Measurements from ENCODE around the gene CHRNA7. TPM values are rescaled to one million over a fixed set of nuclear protein-coding genes. Genes with fewer than 3 reads are reported as not detected.

CHRNA7 gene
- 10 to 100 TPM in 1 of 2 donors, 1 to 10 TPM in 1; 1.8 to 11.8 TPM for total RNA-seq
- long read RNA-seq, partial matches to known transcripts, result 0 of 4 reads
- long read RNA-seq, other reads (novel, unspliced or antisense), result 4 of 4 reads

- intact Hi-C loops (cut with DNase I, micrococcal nuclease), result no loop called here
- peak; percentile 35 to 74 for DNase-seq
- peak; percentile 82 for ATAC-seq
These were observed at the start of gene CHRNA7 for GRCh38 chr15:32029862-32030781. TSS of gene CHRNA7 (plus strand) at chr15:32030515. CDS start at chr15:32030595, 80 bp downstream.

DNA sequence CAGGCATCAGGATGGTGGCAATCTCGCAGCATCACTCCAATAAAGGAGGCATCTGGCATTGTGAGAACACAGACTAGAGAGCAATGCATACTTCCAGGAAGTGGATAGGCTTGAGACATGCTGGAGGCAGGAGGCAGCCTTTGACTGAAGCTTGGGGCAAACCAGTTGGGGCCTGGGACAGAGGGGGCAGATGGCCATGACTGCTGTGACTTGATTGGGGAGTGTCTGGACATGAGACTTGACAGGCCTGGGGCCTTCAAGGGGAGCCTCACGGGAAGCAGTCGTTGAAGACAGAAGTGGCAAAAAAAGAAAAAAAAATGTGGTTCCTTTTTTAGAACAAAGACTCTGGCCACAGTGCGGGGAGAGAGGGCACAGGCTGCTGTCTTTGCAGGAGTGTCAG is 44.7 kb upstream of the CHRNA7 start:
- DNase-seq (no peak), ATAC-seq (no peak)
- intact Hi-C loops (cut with DNase I, micrococcal nuclease), result no loop called here

DNA sequence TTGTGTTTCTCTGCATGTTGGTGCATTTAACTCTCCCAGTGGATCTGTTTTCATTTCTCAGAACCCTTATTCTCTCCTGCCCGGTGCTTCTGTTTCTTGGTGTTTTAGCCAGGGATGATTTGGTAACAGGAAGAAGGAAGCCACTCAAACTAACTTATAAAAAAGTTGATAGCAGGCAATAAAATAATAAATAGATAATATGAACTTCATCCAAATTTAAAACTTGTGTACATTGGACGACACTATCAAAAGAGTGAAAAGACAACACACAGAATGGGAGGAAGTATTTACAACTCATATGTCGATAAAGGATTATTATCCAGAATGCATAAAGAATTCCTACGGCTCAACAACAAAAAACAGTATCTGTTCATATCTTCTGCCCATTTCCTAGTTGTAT is 37.3 kb upstream of the CHRNA7 start:
- ATAC-seq, result peak; percentile 83
- DNase-seq, result no peak
- intact Hi-C loops (cut with DNase I, micrococcal nuclease), result no loop called here

DNA sequence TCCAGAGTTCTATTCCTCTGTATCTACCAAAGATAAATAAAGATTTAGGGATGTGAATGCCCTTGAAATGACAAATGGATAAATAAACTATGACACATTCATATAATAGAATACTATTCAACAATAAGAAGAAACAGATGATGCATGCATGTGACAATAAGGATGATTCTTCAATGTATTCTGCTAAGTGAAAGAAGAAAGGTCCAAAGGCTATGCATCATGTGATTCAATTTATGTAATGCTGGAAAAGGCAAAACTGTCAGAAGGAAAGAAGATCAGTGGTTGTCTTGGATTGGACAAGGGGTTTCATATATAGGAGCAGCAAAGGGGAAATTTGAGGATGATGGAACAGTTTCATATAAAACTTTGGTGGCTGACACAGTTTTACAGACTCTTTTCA is 32.6 kb upstream of the CHRNA7 start:
- intact Hi-C loops (cut with DNase I, micrococcal nuclease), result no loop called here
- ATAC-seq (no peak), DNase-seq (no peak)

DNA sequence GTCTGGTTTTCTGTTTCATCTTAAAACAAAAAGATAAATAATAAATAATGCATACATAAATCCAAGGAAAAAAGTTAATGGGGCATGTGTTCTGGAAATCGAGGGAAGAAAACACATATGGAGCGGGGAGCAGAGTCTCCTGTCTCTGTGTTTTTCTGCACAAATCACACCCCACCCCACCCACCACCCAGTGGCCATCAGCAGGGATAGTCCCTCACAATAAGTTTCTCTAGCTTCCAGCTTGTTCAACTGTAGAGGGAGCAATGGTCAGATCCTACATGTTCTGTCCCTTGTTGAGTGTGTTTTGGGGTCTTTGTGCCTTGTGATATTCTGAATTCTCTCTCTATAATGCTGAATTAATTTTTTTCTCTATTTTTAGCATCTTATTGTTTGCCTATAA is 26.8 kb upstream of the CHRNA7 start:
- no peak for DNase-seq
- no peak for ATAC-seq
- intact Hi-C loops (cut with DNase I, micrococcal nuclease), result no loop called here

DNA sequence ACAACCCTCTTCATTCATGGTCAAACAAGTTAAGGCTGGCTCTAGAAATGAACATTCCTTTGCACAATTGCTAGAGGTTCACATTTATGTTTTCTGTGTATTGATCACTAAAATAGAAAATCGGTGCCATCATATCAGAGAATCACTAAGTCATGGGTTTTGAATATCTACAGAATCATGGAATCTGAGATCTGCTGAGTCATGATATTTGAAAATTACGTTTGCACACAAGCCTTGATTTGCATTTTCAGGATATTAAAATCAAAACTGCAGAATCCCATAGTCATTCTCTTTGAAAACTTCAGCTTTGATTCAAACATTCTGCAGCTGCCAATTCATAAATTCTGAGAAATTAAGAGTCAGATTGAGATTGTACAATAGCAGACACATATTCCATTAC is 26.1 kb upstream of the CHRNA7 start:
- DNase-seq, result no peak
- no peak for ATAC-seq
- intact Hi-C loops (cut with DNase I, micrococcal nuclease), result no loop called here

DNA sequence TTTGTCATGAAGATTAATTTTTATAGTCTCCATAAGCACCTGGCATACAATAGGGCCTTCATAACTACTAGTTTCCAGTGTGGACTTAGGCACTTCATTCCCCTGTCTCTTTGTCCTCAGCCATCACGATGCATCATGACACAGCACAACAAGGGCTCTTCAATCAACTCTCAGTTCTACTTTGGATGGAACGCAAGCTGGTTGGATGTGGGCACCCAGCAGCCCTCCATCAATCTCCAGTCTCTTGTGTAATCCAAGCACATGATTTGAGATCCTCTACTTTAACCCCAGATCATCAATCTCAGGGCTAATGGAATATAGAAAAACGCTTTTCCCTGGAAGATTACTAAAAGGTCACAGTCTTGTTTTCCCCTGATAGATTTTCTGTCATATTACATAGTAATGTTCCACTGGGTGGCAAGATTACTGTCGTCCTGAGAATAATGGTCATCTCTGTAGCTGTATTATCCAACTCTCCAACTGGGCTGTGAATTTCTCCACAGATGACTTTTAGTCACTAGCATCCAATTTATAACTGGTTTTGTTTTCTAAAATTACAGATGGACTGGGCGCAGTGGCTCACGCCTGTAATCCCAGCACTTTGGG is 22.9 kb upstream of the CHRNA7 start:
- DNase-seq (no peak), ATAC-seq (no peak)
- intact Hi-C loops (cut with DNase I, micrococcal nuclease), result no loop called here

- intact Hi-C loops (cut with DNase I, micrococcal nuclease), result no loop called here
- ATAC-seq (no peak), DNase-seq (no peak)
These were observed 15.4 kb upstream of the CHRNA7 start for GRCh38 chr15:32014953-32015352.

- intact Hi-C loops (cut with DNase I, micrococcal nuclease), result no loop called here
- no peak for DNase-seq
- peak; percentile 95 for ATAC-seq
These were observed 10.2 kb upstream of the CHRNA7 start for GRCh38 chr15:32020156-32020555.

- intact Hi-C loops (cut with DNase I, micrococcal nuclease), result no loop called here
- ATAC-seq (no peak), DNase-seq (no peak)
These were observed 1.4 kb upstream of the CHRNA7 start for GRCh38 chr15:32028921-32029320.

- DNase-seq (peak in 1 of 2 donors; percentile 48), ATAC-seq (peak; percentile 45)
- intact Hi-C loops (cut with DNase I, micrococcal nuclease), result no loop called here
These were observed 880 bp upstream of the CHRNA7 start for GRCh38 chr15:32029409-32029861.

DNA sequence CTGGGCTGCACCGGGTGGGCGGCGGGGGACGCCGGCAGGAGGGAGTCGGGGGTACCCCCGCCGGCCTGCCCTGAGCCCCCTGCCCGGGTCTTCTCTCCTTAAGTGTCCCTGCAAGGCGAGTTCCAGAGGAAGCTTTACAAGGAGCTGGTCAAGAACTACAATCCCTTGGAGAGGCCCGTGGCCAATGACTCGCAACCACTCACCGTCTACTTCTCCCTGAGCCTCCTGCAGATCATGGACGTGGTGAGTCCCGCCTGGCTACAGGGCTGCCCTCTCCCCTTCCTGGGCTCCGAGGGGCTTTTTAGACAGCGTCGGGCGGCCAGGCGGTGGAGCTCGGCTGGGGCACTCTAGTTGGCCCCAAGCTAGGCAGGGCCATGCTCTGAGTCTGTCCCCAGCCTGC is 480 bp downstream of the CHRNA7 start:
- intact Hi-C loops (cut with DNase I, micrococcal nuclease), result no loop called here
- ATAC-seq (peak; percentile 41), DNase-seq (peak in 1 of 2 donors; percentile 18)

DNA sequence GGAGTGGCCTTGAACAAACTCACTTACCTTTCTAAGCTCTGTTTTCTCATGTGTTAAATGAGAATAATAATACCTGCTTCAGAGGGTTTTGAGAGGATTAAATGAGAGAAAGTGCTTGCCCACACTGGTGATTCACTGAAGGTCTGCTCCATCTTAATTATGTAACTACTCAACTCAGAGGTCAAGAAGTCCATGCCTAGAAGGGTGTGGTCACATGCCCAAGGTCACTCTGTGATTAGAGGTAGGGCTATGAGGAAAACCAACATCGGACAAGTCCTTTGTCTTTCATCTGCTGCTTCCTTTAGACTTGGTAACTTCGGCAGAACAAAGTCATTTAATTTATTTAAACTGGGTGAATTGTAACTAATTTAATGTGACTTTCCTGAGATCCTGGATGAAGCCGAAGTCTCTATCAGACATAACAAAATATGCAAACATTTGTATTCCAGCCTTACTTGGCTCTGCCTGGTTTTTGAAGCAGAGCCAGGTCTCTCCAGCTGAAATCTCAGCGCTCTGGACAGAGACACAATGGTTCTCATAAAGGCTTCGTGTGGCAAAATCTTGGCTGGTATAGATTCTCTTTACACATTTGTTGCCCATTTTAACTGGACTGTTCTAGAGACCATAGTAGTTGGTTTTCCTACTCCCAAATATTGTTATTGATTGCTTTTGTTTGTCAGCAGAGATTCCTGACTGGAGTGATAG is 3.0 kb downstream of the CHRNA7 start:
- DNase-seq (no peak), ATAC-seq (peak; percentile 60)
- intact Hi-C loops (cut with DNase I, micrococcal nuclease), result no loop called here

- intact Hi-C loops (cut with DNase I, micrococcal nuclease), result no loop called here
- ATAC-seq (no peak), DNase-seq (no peak)
These were observed 3.8 kb downstream of the CHRNA7 start for GRCh38 chr15:32034106-32034505.

- DNase-seq, result no peak
- no peak for ATAC-seq
- intact Hi-C loops (cut with DNase I, micrococcal nuclease), result no loop called here
These were observed 5.0 kb downstream of the CHRNA7 start for GRCh38 chr15:32035285-32035684.

- DNase-seq (no peak), ATAC-seq (peak; percentile 61)
- intact Hi-C loops (cut with DNase I, micrococcal nuclease), result no loop called here
These were observed 6.7 kb downstream of the CHRNA7 start for GRCh38 chr15:32036971-32037370.

DNA sequence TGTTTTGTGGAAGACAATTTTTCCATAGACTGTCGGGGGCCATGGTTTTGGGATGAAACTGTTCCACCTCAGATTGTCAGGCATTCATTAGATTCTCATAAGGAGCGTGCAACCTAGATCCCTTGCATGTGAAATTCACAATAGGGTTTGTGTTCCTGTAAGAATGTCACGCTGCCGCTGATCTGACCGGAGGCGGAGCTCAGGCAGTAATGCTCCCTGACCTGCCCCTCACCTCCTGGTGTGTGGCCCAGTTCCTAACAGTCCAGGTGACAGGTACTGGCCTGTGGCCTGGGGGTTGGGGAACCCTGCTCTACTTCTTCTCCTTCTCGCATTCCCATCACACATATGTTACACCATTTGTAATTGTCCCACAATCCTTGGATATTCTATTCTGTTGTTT is 11.0 kb downstream of the CHRNA7 start:
- DNase-seq, result no peak
- no peak for ATAC-seq
- intact Hi-C loops (cut with DNase I, micrococcal nuclease), result no loop called here

GRCh38 chr15:32042269-32042972 is 12.1 kb downstream of the CHRNA7 start:
- intact Hi-C loops (cut with DNase I, micrococcal nuclease), result no loop called here
- ATAC-seq (peak; percentile 68), DNase-seq (no peak)

- peak; percentile 36 for ATAC-seq
- no peak for DNase-seq
- intact Hi-C loops (cut with DNase I, micrococcal nuclease), result no loop called here
These were observed 23.4 kb downstream of the CHRNA7 start for GRCh38 chr15:32053719-32054118.

Measured in left colon (tissue), 2 donors.